ENCODE results near the gene MRPL34. TPM values are rescaled to one million over a fixed set of nuclear protein-coding genes. Genes with fewer than 3 reads are reported as not detected.

MRPL34 gene
- total and polyA plus RNA-seq, 4 donors, result 23.3 to 301 (median 140) TPM

DNA sequence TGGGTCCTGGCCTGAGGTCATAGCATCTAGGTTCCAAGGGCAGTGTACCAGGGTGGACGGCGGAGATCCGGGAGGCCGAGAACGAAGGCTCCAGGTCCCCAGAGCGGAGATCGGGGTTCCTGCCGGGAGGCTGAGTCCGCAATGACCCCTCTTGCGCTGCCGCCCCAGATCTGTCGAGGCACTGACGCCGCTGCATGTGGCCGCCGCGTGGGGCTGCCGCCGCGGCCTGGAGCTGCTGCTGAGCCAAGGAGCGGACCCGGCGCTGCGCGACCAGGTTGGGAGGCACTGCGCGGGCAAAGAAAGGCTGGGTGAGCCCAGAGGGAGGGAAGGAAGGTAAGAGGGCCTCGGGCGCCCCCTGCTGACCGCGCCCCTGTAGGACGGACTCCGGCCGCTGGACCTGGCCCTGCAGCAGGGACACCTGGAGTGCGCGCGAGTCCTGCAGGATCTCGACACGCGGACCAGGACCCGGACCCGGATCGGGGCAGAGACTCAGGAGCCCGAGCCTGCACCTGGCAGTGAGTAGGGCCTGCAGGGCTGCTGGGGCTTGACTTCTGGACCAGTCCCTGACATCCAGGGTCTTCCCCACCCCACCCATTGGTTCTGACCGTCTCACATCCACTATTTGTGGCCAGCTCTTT is 23.1 kb upstream of the MRPL34 start:
- peak overlapping the region in 1 of 3 donors; percentile 36 for H3K4me3 ChIP-seq (ENCODE audit: low read depth in 1 of 3, low read length in 3 of 3)
- no peak overlapping the region for H3K9ac ChIP-seq (ENCODE audit: low read depth in 1 of 2, low read length in 2 of 2)
- WGBS, result 4% methylated on average over 45 of the region's 45 CpGs
- no peaks in the 10 kb centered on the region for H3K9me3 ChIP-seq (ENCODE audit: control insufficient read depth in 4 of 4, low read length in 3 of 4)
- no peak overlapping the region for H3K27ac ChIP-seq (ENCODE audit: low read depth in 1 of 2, low read length in 2 of 2)
- peaks cover 0 to 2% (median under 1%) of the 10 kb centered on the region in 4 donors for H3K36me3 ChIP-seq (ENCODE audit: control insufficient read depth in 4 of 4, insufficient read depth in 3 of 4, low read depth in 1 of 4, low read length in 3 of 4)
- H3K4me1 ChIP-seq (ENCODE audit: control insufficient read depth in 4 of 4, insufficient read depth in 4 of 4, low read length in 3 of 4), result peaks cover 3 to 19% (median 9%) of the 10 kb centered on the region in 4 donors
- H3K27me3 ChIP-seq (ENCODE audit: control insufficient read depth in 4 of 4, insufficient read depth in 4 of 4, low read length in 3 of 4), result no peaks in the 10 kb centered on the region
- TF ChIP-seq, protein P1, sequence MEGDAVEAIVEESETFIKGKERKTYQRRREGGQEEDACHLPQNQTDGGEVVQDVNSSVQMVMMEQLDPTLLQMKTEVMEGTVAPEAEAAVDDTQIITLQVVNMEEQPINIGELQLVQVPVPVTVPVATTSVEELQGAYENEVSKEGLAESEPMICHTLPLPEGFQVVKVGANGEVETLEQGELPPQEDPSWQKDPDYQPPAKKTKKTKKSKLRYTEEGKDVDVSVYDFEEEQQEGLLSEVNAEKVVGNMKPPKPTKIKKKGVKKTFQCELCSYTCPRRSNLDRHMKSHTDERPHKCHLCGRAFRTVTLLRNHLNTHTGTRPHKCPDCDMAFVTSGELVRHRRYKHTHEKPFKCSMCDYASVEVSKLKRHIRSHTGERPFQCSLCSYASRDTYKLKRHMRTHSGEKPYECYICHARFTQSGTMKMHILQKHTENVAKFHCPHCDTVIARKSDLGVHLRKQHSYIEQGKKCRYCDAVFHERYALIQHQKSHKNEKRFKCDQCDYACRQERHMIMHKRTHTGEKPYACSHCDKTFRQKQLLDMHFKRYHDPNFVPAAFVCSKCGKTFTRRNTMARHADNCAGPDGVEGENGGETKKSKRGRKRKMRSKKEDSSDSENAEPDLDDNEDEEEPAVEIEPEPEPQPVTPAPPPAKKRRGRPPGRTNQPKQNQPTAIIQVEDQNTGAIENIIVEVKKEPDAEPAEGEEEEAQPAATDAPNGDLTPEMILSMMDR (IDR thresholded peaks at IDR 0.05; ENCODE audit: low read depth, low read length, missing input control), result peak; percentile 91
- TF ChIP-seq RAD21 (IDR thresholded peaks at IDR 0.05) (peak; percentile 91 to 97), RXRA (IDR thresholded peaks at IDR 0.05) (no peak)
- peak; percentile 94 for DNase-seq (ENCODE audit: low spot score)

DNA sequence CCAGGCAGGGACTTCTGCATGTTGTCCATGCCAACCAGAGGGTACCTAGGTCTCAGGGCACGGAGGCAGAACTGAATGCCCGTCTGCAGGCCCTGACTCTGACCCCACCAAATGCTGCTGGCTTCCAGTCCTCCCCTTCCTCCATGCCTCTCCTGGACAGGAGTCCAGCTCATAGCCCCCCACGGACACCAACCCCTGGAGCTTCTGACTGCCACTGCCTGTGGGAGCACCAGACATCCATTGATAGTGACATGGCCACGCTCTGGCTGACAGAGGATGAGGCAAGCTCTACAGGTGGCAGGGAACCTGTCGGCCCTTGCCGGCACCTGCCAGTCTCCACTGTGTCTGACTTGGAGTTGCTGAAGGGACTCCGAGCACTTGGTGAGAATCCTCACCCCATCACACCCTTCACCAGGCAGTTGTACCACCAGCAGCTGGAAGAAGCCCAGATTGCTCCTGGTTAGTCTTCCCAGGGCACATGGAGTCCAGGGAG is 22.1 kb upstream of the MRPL34 start:
- Histone ChIP-seq H3K9ac (ENCODE audit: low read depth in 1 of 2, low read length in 2 of 2) (no peak overlapping the region), H3K36me3 (ENCODE audit: control insufficient read depth in 4 of 4, insufficient read depth in 3 of 4, low read depth in 1 of 4, low read length in 3 of 4) (no peaks in the 10 kb centered on the region), H3K9me3 (ENCODE audit: control insufficient read depth in 4 of 4, low read length in 3 of 4) (no peaks in the 10 kb centered on the region), H3K27me3 (ENCODE audit: control insufficient read depth in 4 of 4, insufficient read depth in 4 of 4, low read length in 3 of 4) (no peaks in the 10 kb centered on the region), H3K27ac (ENCODE audit: low read depth in 1 of 2, low read length in 2 of 2) (no peak overlapping the region), H3K4me1 (ENCODE audit: control insufficient read depth in 4 of 4, insufficient read depth in 4 of 4, low read length in 3 of 4) (peaks cover 3 to 19% (median 9%) of the 10 kb centered on the region in 4 donors), H3K4me3 (ENCODE audit: low read depth in 1 of 3, low read length in 3 of 3) (no peak overlapping the region)
- 93% methylated on average over 7 of the region's 7 CpGs for whole genome bisulfite sequencing
- no peak for DNase-seq (ENCODE audit: low spot score)
- TF ChIP-seq HNF4G (IDR thresholded peaks at IDR 0.05) (no peak), RAD21 (IDR thresholded peaks at IDR 0.05) (no peak), GABPA (IDR thresholded peaks at IDR 0.05 in 1 of 2, conservative IDR thresholded peaks at IDR 0.05 in 1 of 2) (no peak), EGR1 (IDR thresholded peaks at IDR 0.05; ENCODE audit: low read depth in 2 of 2) (no peak), YY1 (IDR thresholded peaks at IDR 0.05) (no peak), TAF1 (conservative IDR thresholded peaks at IDR 0.05) (no peak), JUND (IDR thresholded peaks at IDR 0.05) (no peak), NR2F2 (IDR thresholded peaks at IDR 0.05) (no peak), HNF4A (conservative IDR thresholded peaks at IDR 0.05) (no peak), FOXA1 (IDR thresholded peaks at IDR 0.05) (no peak)
- TF ChIP-seq, protein P2, sequence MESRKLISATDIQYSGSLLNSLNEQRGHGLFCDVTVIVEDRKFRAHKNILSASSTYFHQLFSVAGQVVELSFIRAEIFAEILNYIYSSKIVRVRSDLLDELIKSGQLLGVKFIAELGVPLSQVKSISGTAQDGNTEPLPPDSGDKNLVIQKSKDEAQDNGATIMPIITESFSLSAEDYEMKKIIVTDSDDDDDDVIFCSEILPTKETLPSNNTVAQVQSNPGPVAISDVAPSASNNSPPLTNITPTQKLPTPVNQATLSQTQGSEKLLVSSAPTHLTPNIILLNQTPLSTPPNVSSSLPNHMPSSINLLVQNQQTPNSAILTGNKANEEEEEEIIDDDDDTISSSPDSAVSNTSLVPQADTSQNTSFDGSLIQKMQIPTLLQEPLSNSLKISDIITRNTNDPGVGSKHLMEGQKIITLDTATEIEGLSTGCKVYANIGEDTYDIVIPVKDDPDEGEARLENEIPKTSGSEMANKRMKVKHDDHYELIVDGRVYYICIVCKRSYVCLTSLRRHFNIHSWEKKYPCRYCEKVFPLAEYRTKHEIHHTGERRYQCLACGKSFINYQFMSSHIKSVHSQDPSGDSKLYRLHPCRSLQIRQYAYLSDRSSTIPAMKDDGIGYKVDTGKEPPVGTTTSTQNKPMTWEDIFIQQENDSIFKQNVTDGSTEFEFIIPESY (IDR thresholded peaks at IDR 0.05), result no peak
- TF ChIP-seq, protein P1 (IDR thresholded peaks at IDR 0.05; ENCODE audit: low read depth, low read length, missing input control), result no peak
- TF ChIP-seq, protein P3, sequence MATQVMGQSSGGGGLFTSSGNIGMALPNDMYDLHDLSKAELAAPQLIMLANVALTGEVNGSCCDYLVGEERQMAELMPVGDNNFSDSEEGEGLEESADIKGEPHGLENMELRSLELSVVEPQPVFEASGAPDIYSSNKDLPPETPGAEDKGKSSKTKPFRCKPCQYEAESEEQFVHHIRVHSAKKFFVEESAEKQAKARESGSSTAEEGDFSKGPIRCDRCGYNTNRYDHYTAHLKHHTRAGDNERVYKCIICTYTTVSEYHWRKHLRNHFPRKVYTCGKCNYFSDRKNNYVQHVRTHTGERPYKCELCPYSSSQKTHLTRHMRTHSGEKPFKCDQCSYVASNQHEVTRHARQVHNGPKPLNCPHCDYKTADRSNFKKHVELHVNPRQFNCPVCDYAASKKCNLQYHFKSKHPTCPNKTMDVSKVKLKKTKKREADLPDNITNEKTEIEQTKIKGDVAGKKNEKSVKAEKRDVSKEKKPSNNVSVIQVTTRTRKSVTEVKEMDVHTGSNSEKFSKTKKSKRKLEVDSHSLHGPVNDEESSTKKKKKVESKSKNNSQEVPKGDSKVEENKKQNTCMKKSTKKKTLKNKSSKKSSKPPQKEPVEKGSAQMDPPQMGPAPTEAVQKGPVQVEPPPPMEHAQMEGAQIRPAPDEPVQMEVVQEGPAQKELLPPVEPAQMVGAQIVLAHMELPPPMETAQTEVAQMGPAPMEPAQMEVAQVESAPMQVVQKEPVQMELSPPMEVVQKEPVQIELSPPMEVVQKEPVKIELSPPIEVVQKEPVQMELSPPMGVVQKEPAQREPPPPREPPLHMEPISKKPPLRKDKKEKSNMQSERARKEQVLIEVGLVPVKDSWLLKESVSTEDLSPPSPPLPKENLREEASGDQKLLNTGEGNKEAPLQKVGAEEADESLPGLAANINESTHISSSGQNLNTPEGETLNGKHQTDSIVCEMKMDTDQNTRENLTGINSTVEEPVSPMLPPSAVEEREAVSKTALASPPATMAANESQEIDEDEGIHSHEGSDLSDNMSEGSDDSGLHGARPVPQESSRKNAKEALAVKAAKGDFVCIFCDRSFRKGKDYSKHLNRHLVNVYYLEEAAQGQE (IDR thresholded peaks at IDR 0.05), result no peak
